H4 (cell line): ENCODE results near the gene PIK3C2B. TPM values are rescaled to one million over a fixed set of nuclear protein-coding genes. Genes with fewer than 3 reads are reported as not detected.

Experiments used
- total RNA-seq: library from RNA; depleted of rRNA; stranded (reverse); fragments of >200 nt; shearing (Covaris generic); gene quantifications from 2 replicates; pipeline ENCODE4 v1.2.3, GENCODE V29; 2014; rRNA removed

The PIK3C2B gene
- total RNA-seq, 1 experiment from 2014 or later = 3.4 TPM

Other genes starting within 250 kb of the PIK3C2B start
- 1.2 and 3.4 TPM in 2 replicates for gene PLEKHA6, start 134.9 kb downstream of the PIK3C2B start, total RNA-seq
- gene PPP1R15B, start 83.0 kb downstream of the PIK3C2B start, total RNA-seq = 17.9 and 19.2 TPM in 2 replicates
- 3.6 and 5.9 TPM in 2 replicates for gene MDM4, start 21.6 kb upstream of the PIK3C2B start, total RNA-seq
- 0.16 and 1.1 TPM in 2 replicates for gene LRRN2, start 190.9 kb upstream of the PIK3C2B start, total RNA-seq